GM19035 (cell line): Measurements from ENCODE around the gene CBY3.
"Not testable (repeated sequence)": the region's sequence is repeated elsewhere in the genome, so short reads cannot be mapped to it uniquely, and the experiment has no call there.

Experiments
- ATAC-seq: cut with Tn5 transposase; IDR thresholded peaks from one replicate; pipeline ENCODE4 v1.9.1; 2021; ENCODE audit not compliant: unreplicated experiment

The CBY3 gene

DNA sequence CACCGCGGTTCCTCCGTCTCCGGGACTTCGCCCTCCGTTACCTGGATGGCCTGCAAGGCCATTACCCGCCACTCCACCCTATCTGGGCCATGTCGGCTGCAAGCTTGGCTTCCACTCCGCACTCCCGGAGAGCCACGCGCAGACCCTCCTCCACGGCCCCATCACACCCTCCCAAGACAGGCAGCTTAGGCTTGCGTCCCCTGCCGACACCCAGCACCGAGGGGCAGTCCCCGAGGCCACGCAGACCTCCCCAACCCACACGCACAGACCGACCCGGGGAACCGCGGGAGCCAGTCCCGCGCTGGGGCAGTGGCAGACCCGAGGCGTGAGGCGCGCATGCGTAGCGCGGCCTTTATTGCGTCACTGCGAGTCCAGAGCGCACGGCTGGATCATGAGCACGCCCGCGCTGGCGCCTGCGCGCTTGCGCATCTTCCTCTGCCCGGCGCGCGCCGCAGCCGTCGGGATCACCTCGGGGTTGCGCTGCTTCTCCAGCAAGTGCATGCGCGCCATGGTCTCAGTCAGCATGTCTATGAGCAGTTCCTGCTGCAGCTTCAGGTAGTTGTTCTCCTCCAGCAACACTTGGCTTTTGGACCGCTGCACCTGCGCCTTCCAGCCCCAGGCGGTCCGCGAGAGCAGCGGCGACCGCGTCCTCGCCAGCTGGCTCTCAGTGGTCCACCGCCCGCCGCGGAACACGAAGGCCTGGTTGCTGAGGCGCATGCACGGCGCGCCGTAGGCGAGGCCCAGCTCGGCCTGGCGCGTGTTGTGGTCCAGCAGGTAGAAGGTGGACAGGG lies 2.4 kb downstream of the CBY3 start:
- ATAC-seq, result peak; percentile 86

- peak; percentile 64 for ATAC-seq
These were observed 12.4 kb downstream of the CBY3 start for GRCh38 chr5:179668391-179668790.

DNA sequence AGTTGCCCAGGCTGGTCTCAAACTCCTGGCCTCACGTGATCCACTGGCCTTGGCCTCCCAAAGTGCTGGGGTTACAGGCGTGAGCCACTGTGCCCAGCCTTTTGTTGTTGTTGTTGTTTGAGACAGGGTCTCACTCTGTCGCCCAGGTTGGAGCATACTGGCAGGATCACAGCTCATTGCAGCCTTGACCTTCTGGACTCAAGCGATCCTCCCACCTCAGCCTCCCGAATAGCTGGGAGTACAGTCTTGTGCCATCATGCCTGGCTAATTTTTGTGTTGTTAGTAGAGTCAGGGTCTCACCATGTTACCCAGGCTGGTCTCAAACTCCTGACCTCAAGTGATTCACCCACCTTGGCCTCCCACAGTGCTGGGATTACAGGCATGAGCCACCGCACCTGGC lies 19.2 kb downstream of the CBY3 start:
- not testable (repeated sequence) for ATAC-seq

- peak; percentile 62 for ATAC-seq
These were observed 22.5 kb downstream of the CBY3 start for GRCh38 chr5:179658179-179658856.

DNA sequence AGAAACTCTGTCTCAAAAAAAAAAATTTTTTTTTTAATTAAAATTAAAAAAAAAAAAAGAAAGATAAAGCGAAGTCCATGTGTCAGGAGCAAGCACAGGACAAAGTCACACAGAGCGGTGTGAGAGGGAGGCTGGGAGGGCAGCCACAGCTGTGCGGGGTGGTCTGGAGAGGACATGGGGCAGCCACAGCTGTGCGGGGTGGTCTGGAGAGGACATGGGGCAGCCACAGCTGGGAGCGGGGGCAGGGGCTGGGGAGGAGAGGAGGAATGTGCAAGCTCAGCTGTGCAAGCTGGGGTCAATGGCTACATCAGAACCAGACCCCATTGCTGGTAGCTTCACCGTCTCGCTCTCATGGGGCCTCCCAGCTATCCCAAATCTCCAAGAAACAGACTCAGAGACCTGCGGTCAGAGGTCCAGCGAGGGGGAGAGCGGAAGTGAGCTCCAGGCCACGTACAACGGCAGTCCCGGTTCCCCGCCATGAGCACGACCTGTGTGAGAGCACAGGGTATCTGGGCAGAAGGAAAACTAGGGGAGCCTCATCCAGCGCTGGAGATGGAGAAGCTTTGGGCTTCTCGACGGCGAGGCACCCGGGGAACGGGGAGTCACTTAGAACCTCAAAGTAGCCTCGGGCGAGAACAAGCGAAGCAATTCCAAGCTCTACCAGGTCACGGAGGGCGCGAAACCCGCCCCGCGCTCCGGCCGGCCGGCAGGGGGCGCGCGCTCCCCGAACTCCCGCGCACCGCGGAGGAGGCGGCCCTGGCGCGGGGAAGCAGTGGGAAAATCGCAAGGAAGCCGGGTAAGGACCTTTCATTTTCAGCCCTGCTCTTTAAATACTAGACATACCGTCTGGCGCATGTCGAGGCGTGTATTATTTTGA lies 23.3 kb downstream of the CBY3 start:
- peak; percentile 85 for ATAC-seq

- ATAC-seq, result not testable (repeated sequence)
These were observed 27.7 kb downstream of the CBY3 start for GRCh38 chr5:179653135-179653534.

DNA sequence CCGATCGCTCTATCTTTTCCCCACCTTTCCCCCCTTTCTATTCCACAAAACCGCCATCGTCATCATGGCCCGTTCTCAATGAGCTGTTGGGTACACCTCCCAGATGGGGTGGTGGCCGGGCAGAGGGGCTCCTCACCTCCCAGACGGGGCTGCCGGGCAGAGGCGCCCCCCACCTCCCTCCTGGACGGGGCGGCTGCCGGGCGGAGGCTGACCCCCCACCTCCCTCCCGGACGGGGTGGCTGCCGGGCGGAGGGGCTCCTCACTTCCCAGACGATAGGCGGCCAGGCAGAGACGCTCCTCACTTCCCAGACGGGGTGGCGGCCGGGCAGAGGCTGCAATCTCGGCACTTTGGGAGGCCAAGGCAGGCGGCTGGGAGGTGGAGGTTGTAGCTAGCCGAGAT lies 30.6 kb downstream of the CBY3 start:
- not testable (repeated sequence) for ATAC-seq

DNA sequence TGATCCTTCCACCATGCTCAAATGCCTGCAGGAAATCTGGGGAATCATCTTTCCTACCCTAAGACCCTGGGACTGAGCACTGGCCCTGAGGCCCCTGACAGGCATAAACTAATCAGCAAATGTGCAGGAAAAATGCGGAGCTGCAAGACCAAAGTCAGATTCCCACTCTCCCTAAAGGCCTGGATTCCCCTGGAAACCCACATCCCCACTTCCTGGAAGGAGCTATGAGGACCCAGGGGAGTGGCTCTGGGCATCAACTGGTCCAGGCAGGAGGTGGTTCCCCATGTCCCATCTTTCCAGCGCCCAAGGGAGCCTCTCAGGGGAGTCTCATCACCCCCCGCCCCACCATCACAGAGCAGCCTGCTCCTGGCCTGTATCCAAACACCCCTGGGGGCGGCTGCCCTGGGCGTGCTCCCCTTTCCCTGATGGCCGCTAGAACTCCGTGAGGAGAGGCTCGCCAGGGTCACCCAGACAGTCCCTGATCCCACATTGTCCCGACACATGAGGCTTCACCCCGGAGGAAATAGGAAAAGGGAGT lies 31.6 kb downstream of the CBY3 start:
- not testable (repeated sequence) for ATAC-seq

- no peak for ATAC-seq
These were observed 32.4 kb downstream of the CBY3 start for GRCh38 chr5:179648410-179648809.

DNA sequence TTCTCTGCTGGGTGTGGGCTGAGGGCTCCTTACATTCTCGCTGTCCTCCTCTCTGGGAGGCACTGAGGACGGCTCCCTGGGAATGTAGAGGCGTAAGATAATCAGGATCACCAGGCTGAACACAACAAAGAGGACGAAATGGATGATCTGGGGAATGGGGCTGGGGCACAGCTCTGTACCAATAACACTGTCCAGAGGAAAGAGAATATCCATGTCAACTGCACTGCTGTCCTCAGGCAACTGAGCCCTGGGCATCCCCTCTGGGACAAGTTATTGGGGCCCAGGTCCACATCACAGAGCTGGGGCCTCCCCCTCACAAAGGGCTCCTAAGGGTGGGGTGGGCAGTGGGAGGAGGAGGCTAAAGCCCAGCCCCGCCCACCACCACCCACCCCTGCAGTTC lies 36.1 kb downstream of the CBY3 start:
- not testable (repeated sequence) for ATAC-seq

DNA sequence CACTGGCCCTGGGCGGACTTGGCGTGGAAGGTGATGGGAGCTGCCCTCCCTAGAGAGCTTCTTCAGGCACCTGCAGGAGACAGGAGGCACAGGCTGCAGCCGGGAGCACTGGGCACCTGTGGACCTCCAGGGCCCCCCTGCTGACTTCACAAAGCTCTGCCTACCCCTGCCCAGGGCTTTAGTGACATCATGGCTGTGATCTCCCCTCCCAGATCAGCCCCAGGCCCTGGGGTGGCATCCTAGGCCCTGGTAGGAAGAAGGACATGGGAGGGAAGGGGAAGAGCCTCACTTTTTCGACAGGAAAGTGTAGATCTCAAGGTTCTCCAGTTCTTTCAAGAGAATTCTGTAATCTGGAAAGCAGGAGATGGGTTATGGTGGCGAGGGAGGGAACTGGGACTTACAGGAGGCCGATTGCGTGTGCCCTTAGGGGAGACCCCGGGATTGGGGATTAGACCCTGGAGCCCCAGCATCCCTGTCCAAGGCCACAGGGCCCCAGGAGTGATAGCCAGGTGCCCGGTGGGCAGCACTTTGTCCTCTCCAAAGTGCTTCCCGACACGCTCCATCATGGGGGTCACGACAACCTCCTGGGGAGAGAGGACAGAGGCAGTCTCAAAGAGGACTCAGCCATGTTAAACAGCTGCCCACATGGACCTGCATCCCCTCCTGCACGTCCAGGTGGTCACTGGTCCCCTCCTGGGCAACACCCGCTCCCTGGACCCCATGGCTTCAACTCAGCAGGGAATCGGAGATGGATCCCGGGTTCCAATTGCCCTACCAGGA lies 37.5 kb downstream of the CBY3 start:
- not testable (repeated sequence) for ATAC-seq

- not testable (repeated sequence) for ATAC-seq
These were observed 38.2 kb downstream of the CBY3 start for GRCh38 chr5:179642626-179643025.

- ATAC-seq, result not testable (repeated sequence)
These were observed 39.1 kb downstream of the CBY3 start for GRCh38 chr5:179641745-179642144.

GRCh38 chr5:179639296-179639695 lies 41.5 kb downstream of the CBY3 start:
- not testable (repeated sequence) for ATAC-seq

GRCh38 chr5:179634370-179635172 lies 46.3 kb downstream of the CBY3 start:
- peak; percentile 95 for ATAC-seq

DNA sequence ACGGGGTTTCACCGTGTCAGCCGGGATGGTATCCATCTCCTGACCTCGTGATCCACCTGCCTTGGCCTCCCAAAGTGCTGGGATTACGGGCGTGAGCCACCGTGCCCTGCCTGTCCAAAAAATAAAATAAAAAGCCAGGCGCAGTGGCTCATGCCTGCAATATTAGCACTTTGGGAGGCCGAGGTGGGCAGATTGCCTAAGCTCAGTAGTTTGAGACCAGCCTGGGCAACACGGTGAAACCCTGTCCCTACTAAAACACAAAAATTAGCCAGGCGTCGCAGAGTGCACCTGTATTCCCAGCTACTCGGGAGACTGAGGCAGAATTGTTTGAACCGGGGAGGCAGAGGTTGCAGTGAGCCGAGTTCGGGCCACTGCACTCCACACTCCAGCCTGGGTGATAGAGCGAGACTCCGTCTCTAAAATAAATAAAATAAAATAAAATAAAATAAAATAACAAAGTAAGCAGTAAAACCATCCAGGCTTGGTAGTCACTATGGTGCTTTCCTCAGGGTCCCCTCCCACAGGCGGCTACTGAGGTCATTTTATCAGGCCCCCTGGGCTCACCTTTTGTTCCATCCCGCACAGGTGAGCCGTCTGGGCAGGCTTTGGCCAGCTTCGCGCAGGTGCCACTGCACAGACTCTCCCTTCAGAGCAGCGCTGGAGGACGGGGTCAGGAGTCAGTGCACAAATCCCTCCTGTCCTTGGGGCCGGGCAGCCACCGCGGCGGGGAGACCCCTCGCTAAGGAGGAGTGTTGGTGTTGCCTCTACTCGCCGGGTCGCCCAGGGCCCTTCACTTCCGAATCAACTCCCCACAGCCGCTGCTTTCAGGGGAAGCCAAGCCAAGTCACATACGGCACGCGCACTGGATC lies 47.1 kb downstream of the CBY3 start:
- ATAC-seq, result peak; percentile 49
